ENCODE measurements around the gene PCDHB15. TPM values are rescaled to one million over a fixed set of nuclear protein-coding genes. Genes with fewer than 3 reads are reported as not detected.

Gene PCDHB15
- total RNA-seq, 2 donors from 2014 or later = not detected

Other genes starting within 250 kb of the PCDHB15 start
- gene PCDHB1, start 194.0 kb upstream of the PCDHB15 start, total RNA-seq = not detected
- not detected for gene PCDHB2, start 150.8 kb upstream of the PCDHB15 start, total RNA-seq
- not detected for gene PCDHB3, start 144.9 kb upstream of the PCDHB15 start, total RNA-seq
- not detected for gene PCDHB4, start 123.6 kb upstream of the PCDHB15 start, total RNA-seq
- under 1 TPM in 1 of 2 donors, not detected in 1; 0.08 TPM for gene PCDHB5, start 110.2 kb upstream of the PCDHB15 start, total RNA-seq
- not detected for gene PCDHB6, start 95.3 kb upstream of the PCDHB15 start, total RNA-seq
- gene PCDHB7, start 72.8 kb upstream of the PCDHB15 start, total RNA-seq = not detected
- not detected for gene PCDHB8, start 67.6 kb upstream of the PCDHB15 start, total RNA-seq
- gene PCDHB16, start 63.0 kb upstream of the PCDHB15 start, total RNA-seq = not detected
- gene PCDHB9, start 58.2 kb upstream of the PCDHB15 start, total RNA-seq = not detected
- not detected for gene PCDHB10, start 53.0 kb upstream of the PCDHB15 start, total RNA-seq
- not detected for gene PCDHB11, start 45.8 kb upstream of the PCDHB15 start, total RNA-seq
- gene PCDHB12, start 36.7 kb upstream of the PCDHB15 start, total RNA-seq = not detected
- gene PCDHB13, start 31.5 kb upstream of the PCDHB15 start, total RNA-seq = not detected
- not detected for gene PCDHB14, start 22.1 kb upstream of the PCDHB15 start, total RNA-seq
- under 1 TPM in 1 of 2 donors, not detected in 1; 0.23 TPM for gene SLC25A2, start 58.7 kb downstream of the PCDHB15 start, total RNA-seq
- gene TAF7, start 75.4 kb downstream of the PCDHB15 start, total RNA-seq = 10 to 100 TPM; 44.7 to 46.7 TPM
- gene PCDHGA1, start 85.1 kb downstream of the PCDHB15 start, total RNA-seq = under 1 TPM in 1 of 2 donors, not detected in 1; 0.11 TPM
- gene PCDHGA2, start 93.4 kb downstream of the PCDHB15 start, total RNA-seq = not detected
- gene PCDHGA3, start 98.4 kb downstream of the PCDHB15 start, total RNA-seq = not detected
- not detected for gene PCDHGB1, start 104.7 kb downstream of the PCDHB15 start, total RNA-seq
- gene PCDHGA4, start 109.6 kb downstream of the PCDHB15 start, total RNA-seq = not detected
- gene PCDHGB2, start 114.6 kb downstream of the PCDHB15 start, total RNA-seq = under 1 TPM; 0.12 to 0.20 TPM
- under 1 TPM in 1 of 2 donors, not detected in 1; 0.09 TPM for gene PCDHGA5, start 118.8 kb downstream of the PCDHB15 start, total RNA-seq
- under 1 TPM; 0.09 to 0.14 TPM for gene PCDHGB3, start 124.8 kb downstream of the PCDHB15 start, total RNA-seq
- gene PCDHGA6, start 128.5 kb downstream of the PCDHB15 start, total RNA-seq = under 1 TPM; 0.08 to 0.09 TPM
- not detected for gene PCDHGA7, start 137.3 kb downstream of the PCDHB15 start, total RNA-seq
- gene PCDHGB4, start 142.3 kb downstream of the PCDHB15 start, total RNA-seq = not detected
- not detected for gene PCDHGA8, start 147.2 kb downstream of the PCDHB15 start, total RNA-seq
- gene PCDHGB5, start 152.6 kb downstream of the PCDHB15 start, total RNA-seq = under 1 TPM in 1 of 2 donors, not detected in 1; 0.12 TPM
- gene PCDHGA9, start 157.4 kb downstream of the PCDHB15 start, total RNA-seq = under 1 TPM in 1 of 2 donors, not detected in 1; 0.23 TPM
- under 1 TPM in 1 of 2 donors, not detected in 1; 0.08 TPM for gene PCDHGB6, start 162.6 kb downstream of the PCDHB15 start, total RNA-seq
- gene PCDHGA10, start 167.6 kb downstream of the PCDHB15 start, total RNA-seq = not detected
- under 1 TPM in 1 of 2 donors, not detected in 1; 0.08 TPM for gene PCDHGB7, start 172.3 kb downstream of the PCDHB15 start, total RNA-seq
- gene PCDHGA11, start 175.7 kb downstream of the PCDHB15 start, total RNA-seq = under 1 TPM; 0.09 to 0.14 TPM
- gene PCDHGA12, start 185.1 kb downstream of the PCDHB15 start, total RNA-seq = under 1 TPM; 0.10 to 0.16 TPM
- under 1 TPM in 1 of 2 donors, not detected in 1; 0.19 TPM for gene PCDHGC3, start 230.6 kb downstream of the PCDHB15 start, total RNA-seq
- not detected for gene PCDHGC4, start 239.6 kb downstream of the PCDHB15 start, total RNA-seq
- not detected for gene PCDHGC5, start 243.7 kb downstream of the PCDHB15 start, total RNA-seq